K562 (cell line): Measurements from ENCODE around the gene SNX1. TPM values are rescaled to one million over a fixed set of nuclear protein-coding genes. Genes with fewer than 3 reads are reported as not detected.

Experiments used
- E2F6 ChIP-seq, 2 experiments: IDR thresholded peaks; 2 replicates each; pipeline ENCODE4 v1.6.1; 2011; ENCODE audit warnings: borderline replicate concordance in 1 of 2, control low read depth in 1 of 2, low read depth in 1 of 2, low read length in 1 of 2, mild to moderate bottlenecking in 1 of 2, mixed read lengths in 1 of 2, moderate library complexity in 1 of 2; ENCODE audit not compliant: insufficient read depth in 1 of 2, insufficient read length in 1 of 2, poor library complexity in 1 of 2, severe bottlenecking in 1 of 2; ENCODE audit errors: extremely low read depth in 1 of 2
- EP300 ChIP-seq: IDR thresholded peaks from 2 replicates; pipeline ENCODE4 v1.6.1; 2012; ENCODE audit warnings: low read length, improper control_type of control experiment
- LEF1 ChIP-seq: fragments of 450-650 bp; IDR thresholded peaks from 2 replicates; pipeline ENCODE4 v1.6.1; 2016; ENCODE audit warnings: mild to moderate bottlenecking
- RFX7 ChIP-seq: fragments of 250-450 bp; sonication (Bioruptor Pico); IDR thresholded peaks from 2 replicates; pipeline ENCODE4 v1.5.1; 2021; ENCODE audit warnings: mild to moderate bottlenecking
- THAP12 ChIP-seq: fragments of 250-450 bp; sonication (Bioruptor Pico); IDR thresholded peaks from 2 replicates; pipeline ENCODE4 v1.9.0; 2021; ENCODE audit warnings: mild to moderate bottlenecking, inconsistent platforms
- ZNF354B ChIP-seq: fragments of 250-450 bp; sonication (Bioruptor Pico); IDR thresholded peaks from 2 replicates; pipeline ENCODE4 v1.4.0; 2020
- ZNF407 ChIP-seq: fragments of 450-650 bp; IDR thresholded peaks from 2 replicates; pipeline ENCODE4 v1.6.1; 2016; ENCODE audit warnings: low read depth
- ZNF75A ChIP-seq: fragments of 450-650 bp; formaldehyde crosslinking; IDR thresholded peaks from 2 replicates; pipeline ENCODE4 v1.4.0; 2020; ENCODE audit warnings: mild to moderate bottlenecking
- polyA plus RNA-seq, 8 experiments: library from polyadenylated mRNA; depleted of rRNA in 4 of 8; stranded (reverse) in 5 of 8; unstranded in 3 of 8; fragments of >200 nt; fragmentation: Nextera tagmentation in 2 of 8; fragmentation: Illumina TruSeq in 1 of 8; extraction: Ambion mirVana in 2 of 8; extraction: Trizol in 1 of 8; gene quantifications; 2 replicates each; pipeline versions ENCODE4 v1.2.1 to v1.2.3, GENCODE V29; 2011 to 2014; ENCODE audit warnings: inconsistent platforms in 1 of 8, missing spikeins in 1 of 8
- total RNA-seq, 7 experiments: library from RNA; depleted of rRNA in 6 of 7; stranded (reverse); fragments of >200 nt in 6 of 7; fragmentation: Illumina TruSeq in 2 of 7; extraction: Trizol in 2 of 7; gene quantifications; 2 replicates each; pipeline versions ENCODE4 v1.2.1 to v1.2.3, GENCODE V29; 2011 to 2021; ENCODE audit warnings: low replicate concordance in 1 of 7
- TF ChIP-seq, protein P1 (sequence below): fragments of 450-650 bp; IDR thresholded peaks from 2 replicates; pipeline ENCODE4 v1.6.1; 2016; ENCODE audit warnings: borderline replicate concordance

SNX1 gene
- total and polyA plus RNA-seq, 9 of the 15 experiments (the other 6 are each of a cell fraction or from before 2014, with no cell fraction given), result 11.0 to 105 (median 59.9) TPM

- TF ChIP-seq, protein P1, sequence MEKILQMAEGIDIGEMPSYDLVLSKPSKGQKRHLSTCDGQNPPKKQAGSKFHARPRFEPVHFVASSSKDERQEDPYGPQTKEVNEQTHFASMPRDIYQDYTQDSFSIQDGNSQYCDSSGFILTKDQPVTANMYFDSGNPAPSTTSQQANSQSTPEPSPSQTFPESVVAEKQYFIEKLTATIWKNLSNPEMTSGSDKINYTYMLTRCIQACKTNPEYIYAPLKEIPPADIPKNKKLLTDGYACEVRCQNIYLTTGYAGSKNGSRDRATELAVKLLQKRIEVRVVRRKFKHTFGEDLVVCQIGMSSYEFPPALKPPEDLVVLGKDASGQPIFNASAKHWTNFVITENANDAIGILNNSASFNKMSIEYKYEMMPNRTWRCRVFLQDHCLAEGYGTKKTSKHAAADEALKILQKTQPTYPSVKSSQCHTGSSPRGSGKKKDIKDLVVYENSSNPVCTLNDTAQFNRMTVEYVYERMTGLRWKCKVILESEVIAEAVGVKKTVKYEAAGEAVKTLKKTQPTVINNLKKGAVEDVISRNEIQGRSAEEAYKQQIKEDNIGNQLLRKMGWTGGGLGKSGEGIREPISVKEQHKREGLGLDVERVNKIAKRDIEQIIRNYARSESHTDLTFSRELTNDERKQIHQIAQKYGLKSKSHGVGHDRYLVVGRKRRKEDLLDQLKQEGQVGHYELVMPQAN, result no peak
- TF ChIP-seq THAP12 (CRISPR knock-in tag) (no peak; the same call in 1 of the 2 replicates), E2F6 (IDR thresholded peaks at IDR 0.05; ENCODE audit: borderline replicate concordance in 1 of 2, extremely low read depth in 1 of 2, insufficient read depth in 1 of 2, insufficient read length in 1 of 2, low read depth in 1 of 2, low read length in 1 of 2, poor library complexity in 1 of 2, severe bottlenecking in 1 of 2) (peak in 1 of 2 experiments; percentile 38), LEF1 (no peak), EP300 (no peak), ZNF75A (CRISPR knock-in tag) (no peak), RFX7 (CRISPR knock-in tag) (no peak), ZNF407 (no peak), ZNF354B (no peak)
These were observed 57.9 kb downstream of the SNX1 start (continued) for GRCh38 chr15:64153480-64154367.
